Central memory CD8-positive, alpha-beta T cell (primary cell): ENCODE measurements around the gene GREM1.

Experiments
- ATAC-seq: fragments of 150-1000 bp; cut with Tn5 transposase; replicated peaks from 2 replicates; pipeline ENCODE4 v1.10.0; 2022; ENCODE audit warnings: mild to moderate bottlenecking, moderate FRiP score, moderate number of reproducible peaks; ENCODE audit not compliant: poor library complexity, severe bottlenecking; ENCODE audit errors: extremely low read depth
- DNase-seq, 2 donors: peaks; one replicate each; pipeline ENCODE4 v3.0.0; 2021; ENCODE audit warnings: low spot score in 2 of 2
- H3K27ac Mint-ChIP-seq: one replicate; pipeline ENCODE4 v1.8.0; 2022; ENCODE audit warnings: low read depth, mild to moderate bottlenecking, moderate library complexity, mixed read lengths
- H3K27me3 Mint-ChIP-seq: one replicate; pipeline ENCODE4 v1.8.0; 2022; ENCODE audit warnings: mixed read lengths
- H3K36me3 Mint-ChIP-seq: one replicate; pipeline ENCODE4 v1.8.0; 2022; ENCODE audit warnings: mild to moderate bottlenecking, moderate library complexity, mixed read lengths; ENCODE audit not compliant: insufficient read depth
- H3K4me1 Mint-ChIP-seq: one replicate; pipeline ENCODE4 v1.8.0; 2022; ENCODE audit warnings: mixed read lengths
- H3K4me3 Mint-ChIP-seq: one replicate; pipeline ENCODE4 v1.8.0; 2022; ENCODE audit warnings: mild to moderate bottlenecking, moderate library complexity, mixed read lengths
- H3K9me3 Mint-ChIP-seq: one replicate; pipeline ENCODE4 v1.8.0; 2022; ENCODE audit warnings: mixed read lengths

Gene GREM1

GRCh38 chr15:32683906-32684584 lies 33.8 kb upstream of the GREM1 start:
- Mint-ChIP-seq H3K27ac (no peak overlapping the region), H3K4me1 (no peaks in the 10 kb centered on the region), H3K36me3 (no peaks in the 10 kb centered on the region), H3K4me3 (no peak overlapping the region), H3K27me3 (no peaks in the 10 kb centered on the region), H3K9me3 (no peaks in the 10 kb centered on the region)
- DNase-seq (no peak), ATAC-seq (no peak)

- Mint-ChIP-seq H3K36me3 (no peaks in the 10 kb centered on the region), H3K9me3 (no peaks in the 10 kb centered on the region), H3K27me3 (no peaks in the 10 kb centered on the region), H3K27ac (no peak overlapping the region), H3K4me3 (no peak overlapping the region), H3K4me1 (no peaks in the 10 kb centered on the region)
- no peak for ATAC-seq
- DNase-seq = no peak
These were observed 32.2 kb upstream of the GREM1 start for GRCh38 chr15:32685576-32685975.

GRCh38 chr15:32687556-32687955 lies 30.2 kb upstream of the GREM1 start:
- ATAC-seq = no peak
- no peak overlapping the region for H3K27ac Mint-ChIP-seq
- no peaks in the 10 kb centered on the region for H3K27me3 Mint-ChIP-seq
- H3K4me3 Mint-ChIP-seq = no peak overlapping the region
- H3K9me3 Mint-ChIP-seq = no peaks in the 10 kb centered on the region
- no peaks in the 10 kb centered on the region for H3K4me1 Mint-ChIP-seq
- no peak for DNase-seq
- no peaks in the 10 kb centered on the region for H3K36me3 Mint-ChIP-seq

DNA sequence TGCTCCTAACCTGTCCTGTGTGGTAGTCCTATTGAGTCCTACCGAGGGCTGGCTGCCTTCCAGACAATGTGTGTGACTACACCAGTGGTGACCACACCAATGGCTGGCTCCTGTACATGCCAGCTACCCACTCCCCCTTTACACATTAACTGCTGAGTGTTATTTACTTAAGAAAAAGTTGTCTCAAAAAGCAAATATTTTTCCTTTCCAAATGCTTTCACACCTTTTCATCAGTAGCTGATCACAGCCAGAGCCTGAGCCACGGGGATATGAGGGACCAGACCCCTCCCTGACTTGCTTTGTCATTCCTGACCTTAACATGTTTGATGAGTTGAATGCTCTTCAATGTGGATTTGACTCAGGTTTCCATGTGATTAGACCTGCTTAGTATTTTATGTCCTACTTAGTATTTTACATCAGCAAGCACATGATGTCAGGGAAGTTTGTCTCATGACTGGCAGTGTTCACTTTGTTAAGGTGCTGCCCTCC lies 29.6 kb upstream of the GREM1 start:
- H3K4me3 Mint-ChIP-seq = no peak overlapping the region
- no peak for DNase-seq
- H3K27ac Mint-ChIP-seq = no peak overlapping the region
- H3K4me1 Mint-ChIP-seq = no peaks in the 10 kb centered on the region
- no peaks in the 10 kb centered on the region for H3K36me3 Mint-ChIP-seq
- H3K27me3 Mint-ChIP-seq = no peaks in the 10 kb centered on the region
- H3K9me3 Mint-ChIP-seq = no peaks in the 10 kb centered on the region
- no peak for ATAC-seq

DNA sequence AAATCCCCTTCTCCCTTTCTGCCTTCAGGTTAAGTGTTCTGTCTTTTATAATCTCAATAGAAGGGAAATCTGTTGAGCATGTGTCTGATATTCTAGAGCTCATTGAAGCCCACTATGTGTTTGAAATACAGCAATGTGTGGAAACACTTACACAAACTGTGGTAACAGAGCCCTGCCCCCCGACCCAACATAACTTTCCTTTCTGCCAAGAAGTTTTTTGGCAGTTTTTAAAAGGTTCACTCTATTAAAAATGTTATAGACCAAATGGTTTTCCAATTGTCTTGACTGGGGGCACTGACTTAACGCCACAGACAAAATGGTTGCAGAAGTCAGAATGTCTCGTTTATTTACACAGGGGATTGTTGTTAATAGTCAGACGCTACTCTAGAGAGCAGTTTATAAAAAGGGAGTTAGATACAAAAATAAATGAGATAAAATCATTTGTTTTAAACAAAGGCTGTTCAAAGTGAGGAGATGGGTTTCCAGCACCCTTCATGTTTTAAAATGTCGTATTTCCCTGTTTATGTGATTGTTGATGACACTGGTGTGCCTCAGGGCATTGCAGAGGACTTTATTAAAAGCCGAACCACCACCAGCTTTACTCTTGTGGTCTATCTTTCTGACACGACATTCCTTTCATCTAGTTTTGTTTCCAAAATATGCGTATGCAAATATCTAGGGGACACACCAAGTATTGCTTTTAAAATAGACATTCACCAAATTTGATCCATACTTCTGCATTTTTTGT lies 26.7 kb upstream of the GREM1 start:
- Mint-ChIP-seq H3K4me1 (no peaks in the 10 kb centered on the region), H3K27me3 (no peaks in the 10 kb centered on the region)

GRCh38 chr15:32691689-32692038 lies 26.1 kb upstream of the GREM1 start:
- H3K4me1 Mint-ChIP-seq = no peaks in the 10 kb centered on the region
- no peaks in the 10 kb centered on the region for H3K36me3 Mint-ChIP-seq
- H3K27ac Mint-ChIP-seq = no peak overlapping the region
- no peaks in the 10 kb centered on the region for H3K27me3 Mint-ChIP-seq
- no peak overlapping the region for H3K4me3 Mint-ChIP-seq
- no peaks in the 10 kb centered on the region for H3K9me3 Mint-ChIP-seq
- DNase-seq = no peak
- ATAC-seq = no peak

More for the DNA sequence above, 26.7 kb upstream of the GREM1 start:
- ATAC-seq (no peak), DNase-seq (no peak)
- no peak overlapping the region for H3K4me3 Mint-ChIP-seq
- H3K27ac Mint-ChIP-seq = no peak overlapping the region
- H3K9me3 Mint-ChIP-seq = no peaks in the 10 kb centered on the region
- H3K36me3 Mint-ChIP-seq = no peaks in the 10 kb centered on the region

- Mint-ChIP-seq H3K9me3 (no peaks in the 10 kb centered on the region), H3K36me3 (no peaks in the 10 kb centered on the region), H3K27me3 (peaks cover 3% of the 10 kb centered on the region), H3K4me3 (no peak overlapping the region), H3K27ac (no peak overlapping the region), H3K4me1 (no peaks in the 10 kb centered on the region)
- DNase-seq (no peak), ATAC-seq (no peak)
These were observed 25.5 kb upstream of the GREM1 start for GRCh38 chr15:32692286-32692685.

GRCh38 chr15:32694222-32694983 lies 23.4 kb upstream of the GREM1 start:
- H3K4me3 Mint-ChIP-seq = no peak overlapping the region
- H3K27ac Mint-ChIP-seq = no peak overlapping the region
- no peaks in the 10 kb centered on the region for H3K4me1 Mint-ChIP-seq
- no peaks in the 10 kb centered on the region for H3K36me3 Mint-ChIP-seq
- peaks cover 25% of the 10 kb centered on the region for H3K27me3 Mint-ChIP-seq
- H3K9me3 Mint-ChIP-seq = no peaks in the 10 kb centered on the region
- ATAC-seq = no peak
- DNase-seq = no peak

DNA sequence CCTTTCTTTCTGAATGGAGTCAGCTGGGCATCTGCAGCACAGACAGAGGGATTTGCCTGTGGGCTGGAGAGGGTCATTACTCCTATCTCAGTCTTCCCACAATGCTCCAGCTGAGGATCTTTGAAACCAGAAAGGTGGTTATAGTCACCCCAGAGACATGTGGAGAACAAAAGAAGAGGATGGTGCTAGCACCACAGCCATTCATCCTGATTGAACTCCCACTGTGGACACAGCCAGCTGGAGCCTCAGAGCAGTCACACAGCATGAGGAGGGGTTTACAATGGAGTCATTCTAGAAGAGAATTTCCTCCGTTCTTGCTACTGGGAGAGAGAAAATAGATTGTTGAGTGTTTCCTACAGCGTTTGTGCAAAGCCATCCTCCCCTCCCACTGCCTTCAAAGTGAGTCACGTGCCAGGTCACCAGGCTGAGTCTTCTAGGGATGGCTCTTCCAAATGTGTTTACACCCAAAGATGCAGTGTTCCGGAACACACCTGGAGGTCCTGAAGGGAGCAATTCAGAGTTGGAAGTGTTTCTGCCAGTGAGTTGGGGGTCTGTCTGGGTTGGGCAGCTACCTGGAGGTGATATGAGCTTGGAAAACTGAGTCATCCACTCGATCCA lies 18.9 kb upstream of the GREM1 start:
- Mint-ChIP-seq H3K27ac (no peak overlapping the region), H3K4me3 (no peak overlapping the region)

DNA sequence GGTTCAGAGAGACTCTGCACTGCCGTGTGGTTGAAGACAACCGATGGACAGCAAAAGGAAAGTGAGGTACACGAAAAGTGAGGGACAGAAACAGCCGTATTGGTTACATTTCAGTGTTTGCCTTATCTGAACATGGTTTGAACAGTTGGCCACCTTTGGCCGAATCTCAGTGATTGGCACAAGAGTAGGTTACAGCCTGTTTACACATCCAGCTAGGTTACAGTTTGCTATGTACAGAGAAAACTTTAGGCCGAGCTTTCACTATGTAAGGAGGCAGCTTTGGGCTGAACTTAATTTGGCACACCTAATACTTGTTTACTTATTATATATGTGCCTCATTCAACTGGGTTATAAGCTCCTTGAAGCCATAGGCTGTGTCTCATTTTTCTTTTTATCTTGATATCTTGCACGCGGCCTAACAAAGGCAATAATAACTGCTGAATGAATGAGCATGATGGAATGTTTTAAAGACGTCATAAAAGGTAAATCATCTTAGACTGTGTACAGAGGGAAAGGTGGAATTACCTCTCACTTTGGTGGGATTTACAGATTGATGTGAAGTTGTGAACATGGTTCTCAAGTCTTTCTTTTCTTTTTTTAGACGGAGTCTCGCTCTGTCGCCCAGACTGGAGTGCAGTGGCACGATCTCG lies 17.2 kb upstream of the GREM1 start:
- no peak overlapping the region for H3K27ac Mint-ChIP-seq
- no peaks in the 10 kb centered on the region for H3K4me1 Mint-ChIP-seq
- DNase-seq = no peak
- no peaks in the 10 kb centered on the region for H3K9me3 Mint-ChIP-seq
- H3K4me3 Mint-ChIP-seq = no peak overlapping the region
- peaks cover 69% of the 10 kb centered on the region for H3K27me3 Mint-ChIP-seq
- ATAC-seq = no peak
- H3K36me3 Mint-ChIP-seq = no peaks in the 10 kb centered on the region

More for the DNA sequence above, 18.9 kb upstream of the GREM1 start:
- ATAC-seq (no peak), DNase-seq (no peak)
- Mint-ChIP-seq H3K27me3 (peaks cover 56% of the 10 kb centered on the region), H3K4me1 (no peaks in the 10 kb centered on the region), H3K36me3 (no peaks in the 10 kb centered on the region), H3K9me3 (no peaks in the 10 kb centered on the region)

DNA sequence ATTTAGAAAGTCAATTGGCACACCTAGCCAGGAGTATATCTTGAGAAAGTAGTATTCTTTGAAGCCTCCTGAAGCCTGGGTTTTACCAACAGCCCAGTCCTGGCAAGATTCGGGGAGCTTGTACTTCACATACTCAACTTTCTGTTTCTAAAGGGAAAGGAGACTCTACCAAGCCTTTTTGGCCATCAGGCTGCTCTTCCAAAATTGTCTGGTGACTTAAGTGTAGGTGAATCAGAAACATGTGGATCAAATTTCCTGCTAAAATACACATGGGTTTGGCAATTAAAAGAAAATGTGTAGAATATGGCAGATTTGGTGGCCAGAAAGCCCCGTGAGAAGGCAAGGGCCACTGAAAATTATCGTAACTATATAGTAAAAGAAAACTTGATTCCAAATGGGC lies 15.9 kb upstream of the GREM1 start:
- Mint-ChIP-seq H3K9me3 (no peaks in the 10 kb centered on the region), H3K27ac (no peak overlapping the region), H3K27me3 (peaks cover 81% of the 10 kb centered on the region), H3K36me3 (no peaks in the 10 kb centered on the region), H3K4me1 (no peaks in the 10 kb centered on the region), H3K4me3 (no peak overlapping the region)
- no peak for ATAC-seq
- DNase-seq = no peak

GRCh38 chr15:32704395-32704981 lies 13.3 kb upstream of the GREM1 start:
- Mint-ChIP-seq H3K9me3 (no peaks in the 10 kb centered on the region), H3K27ac (no peak overlapping the region), H3K36me3 (no peaks in the 10 kb centered on the region), H3K27me3 (peaks cover 78% of the 10 kb centered on the region), H3K4me1 (no peaks in the 10 kb centered on the region), H3K4me3 (no peak overlapping the region)
- ATAC-seq (no peak), DNase-seq (no peak)
